HCT116 (cell line): Measurements from ENCODE around the gene DOCK2.

Experiments
- ATF3 ChIP-seq: IDR thresholded peaks from 2 replicates; pipeline ENCODE4 v1.6.1; 2012
- CBX3 ChIP-seq: IDR thresholded peaks from 2 replicates; pipeline ENCODE4 v1.6.1; 2012; ENCODE audit warnings: low read depth
- CEBPB ChIP-seq: IDR thresholded peaks from 2 replicates; pipeline ENCODE4 v1.6.1; 2012; ENCODE audit warnings: low read depth
- CTCF ChIP-seq, 3 experiments: fragments of 200-600 bp in 1 of 3; sonication (generic) in 1 of 3; IDR thresholded peaks in 2 of 3; conservative IDR thresholded peaks in 1 of 3; 2 replicates each; pipeline ENCODE4 v1.5.1; 2012 to 2017; ENCODE audit warnings: low read depth in 2 of 3, low read length in 2 of 3, antibody characterized with exemption in 1 of 3, borderline replicate concordance in 1 of 3, control low read depth in 1 of 3, mild to moderate bottlenecking in 1 of 3, mixed read lengths in 1 of 3, mixed run types in 1 of 3, moderate library complexity in 1 of 3; ENCODE audit not compliant: insufficient read depth in 1 of 3
- EZH2 ChIP-seq: fragments of 200-600 bp; sonication (generic); IDR thresholded peaks from 2 replicates; pipeline ENCODE4 v1.6.1; 2017; ENCODE audit warnings: antibody characterized with exemption, mixed run types
- EZH2phosphoT487 ChIP-seq: fragments of 200-600 bp; IDR thresholded peaks from 2 replicates; pipeline ENCODE4 v1.6.1; 2018; ENCODE audit warnings: antibody characterized with exemption, borderline replicate concordance
- MAX ChIP-seq: IDR thresholded peaks from 2 replicates; pipeline ENCODE4 v1.6.1; 2012
- POLR2A ChIP-seq: IDR thresholded peaks from 2 replicates; pipeline ENCODE4 v1.7.0; 2011; ENCODE audit warnings: borderline replicate concordance; ENCODE audit not compliant: insufficient read depth, insufficient read length; ENCODE audit errors: extremely low read depth
- POLR2AphosphoS5 ChIP-seq: IDR thresholded peaks from 2 replicates; pipeline ENCODE4 v1.6.1; 2011; ENCODE audit warnings: mild to moderate bottlenecking, low read depth, low read length, moderate library complexity
- RAD21 ChIP-seq: IDR thresholded peaks from 2 replicates; pipeline ENCODE4 v1.6.1; 2012; ENCODE audit warnings: low read depth, mild to moderate bottlenecking
- REST ChIP-seq: IDR thresholded peaks from 2 replicates; pipeline ENCODE4 v1.6.1; 2012; ENCODE audit warnings: low read depth
- YY1 ChIP-seq: IDR thresholded peaks from 2 replicates; pipeline ENCODE4 v1.6.1; 2011; ENCODE audit warnings: low read length, low read depth, moderate library complexity, mild to moderate bottlenecking; ENCODE audit not compliant: insufficient replicate concordance; ENCODE audit errors: extremely low read depth

DNA sequence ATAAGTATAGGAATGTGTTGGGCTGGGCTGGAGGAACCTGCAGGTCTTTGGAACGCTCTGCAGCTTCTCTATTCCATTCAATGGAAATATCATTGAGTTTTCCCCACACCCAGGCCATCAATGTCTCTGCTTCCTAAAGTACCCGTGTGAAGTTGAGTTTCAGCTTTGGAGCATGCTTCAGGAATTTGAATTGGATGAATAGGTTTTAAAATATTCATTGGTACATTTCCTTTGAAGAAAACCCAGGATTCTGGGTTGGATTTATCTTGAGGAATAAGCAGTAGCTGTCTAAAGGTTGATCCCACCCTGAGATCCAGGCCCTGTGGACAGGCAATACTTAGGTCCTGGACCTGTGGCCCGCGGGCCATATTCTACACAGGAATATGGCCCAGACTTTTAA, 306.0 kb downstream of the DOCK2 start:
- TF ChIP-seq YY1 (no peak), POLR2A (no peak), CTCF (IDR thresholded peaks at IDR 0.05 in 2 of 3, conservative IDR thresholded peaks at IDR 0.05 in 1 of 3; ENCODE audit: borderline replicate concordance in 1 of 3, insufficient read depth in 1 of 3, low read depth in 2 of 3, low read length in 2 of 3) (no peak), POLR2AphosphoS5 (no peak), RAD21 (no peak), CBX3 (no peak), EZH2phosphoT487 (no peak), MAX (no peak), REST (no peak), CEBPB (no peak), ATF3 (no peak), EZH2 (no peak)
